HepG2 (cell line): Measurements from ENCODE around the gene KRTAP10-10. TPM values are rescaled to one million over a fixed set of nuclear protein-coding genes. Genes with fewer than 3 reads are reported as not detected.

Experiments
- ATF5 ChIP-seq: sonication (generic); formaldehyde crosslinking; IDR thresholded peaks from 2 replicates; pipeline ENCODE4 v1.4.0; 2020; ENCODE audit warnings: mild to moderate bottlenecking, low read depth, missing genetic modification reagents
- DMAP1 ChIP-seq: IDR thresholded peaks from 2 replicates; pipeline ENCODE4 v1.6.1; 2016
- MAFK ChIP-seq, 2 experiments: IDR thresholded peaks in 1 of 2; conservative IDR thresholded peaks in 1 of 2; 2 replicates each; pipeline ENCODE4 v1.6.1; 2011; ENCODE audit warnings: improper control_type of control experiment in 2 of 2, low read length in 2 of 2
- NCOA2 ChIP-seq: sonication (generic); formaldehyde crosslinking; IDR thresholded peaks from 2 replicates; pipeline ENCODE4 v1.8.0; 2022; ENCODE audit warnings: inconsistent platforms
- PRDM15 ChIP-seq: sonication (generic); formaldehyde crosslinking; IDR thresholded peaks from 2 replicates; pipeline ENCODE4 v1.4.0; 2020; ENCODE audit warnings: missing genetic modification reagents
- TGIF2 ChIP-seq: IDR thresholded peaks from 2 replicates; pipeline ENCODE4 v1.6.1; 2016; ENCODE audit warnings: control low read depth, missing compliant biosample characterization
- ZBTB33 ChIP-seq: sonication (generic); formaldehyde crosslinking; IDR thresholded peaks from 2 replicates; pipeline ENCODE4 v1.4.0; 2020; ENCODE audit warnings: missing genetic modification reagents
- ZNF234 ChIP-seq: sonication (generic); formaldehyde crosslinking; conservative IDR thresholded peaks from 2 replicates; pipeline ENCODE4 v1.5.1; 2020; ENCODE audit warnings: mild to moderate bottlenecking, missing genetic modification reagents
- polyA plus RNA-seq, 8 experiments: library from polyadenylated mRNA; depleted of rRNA in 3 of 8; stranded (reverse) in 7 of 8; unstranded in 1 of 8; fragments of >200 nt; fragmentation: Illumina TruSeq in 4 of 8; extraction: Trizol in 4 of 8; gene quantifications; 2 replicates each; pipeline versions ENCODE4 v1.2.1 to v1.2.3, GENCODE V29; 2011 to 2016; ENCODE audit warnings: low read depth in 4 of 8, missing spikeins in 1 of 8, mixed read lengths in 1 of 8; ENCODE audit not compliant: insufficient read depth in 1 of 8
- total RNA-seq, 5 experiments: library from RNA; depleted of rRNA; stranded (reverse); fragments of >200 nt; fragmentation: Illumina TruSeq; extraction: Trizol; gene quantifications; 2 replicates each; pipeline ENCODE4 v1.2.3, GENCODE V29; 2016; ENCODE audit warnings: low read depth in 1 of 5

The KRTAP10-10 gene
- total and polyA plus RNA-seq, 2 of the 13 experiments (the other 11 are each of a cell fraction or from before 2014, with no cell fraction given) = not detected

GRCh38 chr21:44653656-44654575, 16.8 kb downstream of the KRTAP10-10 start (continued):
- TF ChIP-seq TGIF2 (CRISPR knock-in tag) (no peak), ZBTB33 (CRISPR knock-in tag) (no peak), DMAP1 (CRISPR knock-in tag) (no peak), ATF5 (CRISPR knock-in tag) (no peak), PRDM15 (no peak), NCOA2 (CRISPR knock-in tag) (no peak), MAFK (conservative IDR thresholded peaks at IDR 0.05 in 1 of 2, IDR thresholded peaks at IDR 0.05 in 1 of 2; ENCODE audit: low read length in 2 of 2) (no peak), ZNF234 (CRISPR knock-in tag) (no peak)
